GM21367 (cell line): Measurements from ENCODE around the gene STRN4.
"Not testable (repeated sequence)": the region's sequence is repeated elsewhere in the genome, so short reads cannot be mapped to it uniquely, and the experiment has no call there.

Source experiments
- ATAC-seq: cut with Tn5 transposase; IDR thresholded peaks from one replicate; pipeline ENCODE4 v1.9.1; 2021; ENCODE audit not compliant: unreplicated experiment

The STRN4 gene

GRCh38 chr19:46746281-46747057 lies at the start of gene STRN4:
Gene STRN4, minus strand, starts transcription at chr19:46746450. Its CDS starts 20 bp downstream, at chr19:46746430.
- no peak for ATAC-seq

GRCh38 chr19:46791944-46792343 lies 45.7 kb upstream of the STRN4 start:
- no peak for ATAC-seq

GRCh38 chr19:46789371-46789770 lies 43.1 kb upstream of the STRN4 start:
- no peak for ATAC-seq

- ATAC-seq: no peak
Observed at GRCh38 chr19:46788968-46789338, 42.7 kb upstream of the STRN4 start.

GRCh38 chr19:46788262-46788967 lies 42.2 kb upstream of the STRN4 start, which contains the start of gene SLC1A5:
Gene SLC1A5, minus strand, starts transcription at chr19:46788594. Its CDS starts 629 bp downstream, at chr19:46787965.
- peak; percentile 36 for ATAC-seq

GRCh38 chr19:46787331-46788261 lies 41.3 kb upstream of the STRN4 start:
- ATAC-seq: no peak

- no peak for ATAC-seq
Observed at GRCh38 chr19:46787040-46787330, 40.7 kb upstream of the STRN4 start.

- no peak for ATAC-seq
Observed at GRCh38 chr19:46786236-46787039, 40.2 kb upstream of the STRN4 start.

- no peak for ATAC-seq
Observed at GRCh38 chr19:46785980-46786235, 39.7 kb upstream of the STRN4 start.

- no peak for ATAC-seq
Observed at GRCh38 chr19:46785054-46785979, 39.1 kb upstream of the STRN4 start.

- no peak for ATAC-seq
Observed at GRCh38 chr19:46784262-46785053, 38.2 kb upstream of the STRN4 start.

- no peak for ATAC-seq
Observed at GRCh38 chr19:46783670-46784069, 37.4 kb upstream of the STRN4 start.

GRCh38 chr19:46782355-46783019 lies 36.2 kb upstream of the STRN4 start:
- no peak for ATAC-seq

- not testable (repeated sequence) for ATAC-seq
Observed at GRCh38 chr19:46777956-46778645, 31.9 kb upstream of the STRN4 start.

GRCh38 chr19:46776927-46777911 lies 31.0 kb upstream of the STRN4 start:
- ATAC-seq: no peak

GRCh38 chr19:46775642-46776258 lies 29.5 kb upstream of the STRN4 start:
- no peak for ATAC-seq
